ENCODE results near the gene OTUD1. TPM values are rescaled to one million over a fixed set of nuclear protein-coding genes. Genes with fewer than 3 reads are reported as not detected.

OTUD1 gene
- total and polyA plus RNA-seq, 2 experiments from 2014 or later = 2.1 to 8.1 TPM

DNA sequence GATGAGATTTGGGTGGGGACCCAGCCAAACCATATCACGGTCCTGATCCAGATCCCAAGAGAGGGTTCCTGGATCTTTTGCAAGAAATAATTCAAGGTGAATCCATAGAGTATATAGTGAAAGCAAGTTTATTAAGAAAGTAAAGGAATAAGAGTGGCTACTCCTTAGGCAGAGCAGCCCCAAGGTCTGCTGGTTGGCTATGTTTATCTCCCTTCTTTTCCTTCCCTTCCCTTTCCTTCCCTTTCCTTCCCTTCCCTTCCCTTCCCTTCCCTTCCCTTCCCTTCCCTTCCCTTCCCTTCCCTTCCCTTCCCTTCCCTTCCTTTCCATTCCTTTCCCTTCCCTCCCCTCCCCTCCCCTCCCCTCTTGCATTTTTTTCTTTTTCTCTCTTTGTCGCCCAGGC is 35.2 kb downstream of the OTUD1 start:
- no peaks in the 10 kb centered on the region for H3F3A ChIP-seq (ENCODE audit: insufficient read depth)
- H3K9me2 ChIP-seq (ENCODE audit: insufficient read depth) = no peaks in the 10 kb centered on the region
- H4K20me1 ChIP-seq (ENCODE audit: insufficient read depth) = no peaks in the 10 kb centered on the region
- H3K9me3 ChIP-seq (ENCODE audit: low read depth) = no peaks in the 10 kb centered on the region
- H3K79me2 ChIP-seq (ENCODE audit: insufficient read depth) = no peaks in the 10 kb centered on the region
- no peak overlapping the region for H2AFZ ChIP-seq
- H3K36me3 ChIP-seq (ENCODE audit: low read depth) = no peaks in the 10 kb centered on the region
- DNase-seq = no peak
- H3K9ac ChIP-seq = no peak overlapping the region
- no peak overlapping the region for H3K4me3 ChIP-seq
- no peaks in the 10 kb centered on the region for H3K4me1 ChIP-seq (ENCODE audit: insufficient read depth)
- TF ChIP-seq EZH2phosphoT487 (IDR thresholded peaks at IDR 0.05; ENCODE audit: insufficient read depth, low read depth) (no peak), EZH2 (IDR thresholded peaks at IDR 0.05; ENCODE audit: insufficient read depth, poor library complexity, severe bottlenecking) (no peak)
- in situ Hi-C loops (cut with MboI) = no loop called here
- no peak overlapping the region for H3K27ac ChIP-seq
- WGBS, 2 experiments (ENCODE audit: low coverage in 1 of 2, low lambda C conversion rate in 2 of 2, missing lambda C conversion rate in 2 of 2) = 73 to 88% methylated on average over 2 of the region's 2 CpGs
- H3K4me2 ChIP-seq (ENCODE audit: unreplicated experiment) = no peak overlapping the region
- peaks cover 14% of the 10 kb centered on the region for H3K27me3 ChIP-seq (replicated peaks; ENCODE audit: insufficient read depth)

DNA sequence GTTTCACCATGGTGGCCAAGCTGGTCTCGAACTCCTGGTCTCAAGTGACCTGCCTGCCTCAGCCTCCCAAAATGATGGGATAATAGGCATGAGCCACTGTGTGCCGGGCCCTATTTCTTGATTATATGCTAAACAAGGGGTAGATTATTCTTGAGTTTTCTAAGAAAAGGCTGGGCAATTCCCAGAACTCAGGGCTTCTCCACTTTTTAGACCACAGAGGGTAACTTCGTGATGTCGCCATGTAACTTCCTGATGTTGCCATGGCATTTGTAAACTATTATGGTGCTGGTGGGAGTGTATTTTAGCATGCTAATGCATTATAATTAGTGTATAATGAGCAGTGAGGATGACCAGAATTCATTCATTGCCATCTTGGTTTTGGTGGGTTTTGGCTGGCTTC is 35.8 kb downstream of the OTUD1 start:
- H3K27me3 ChIP-seq (replicated peaks; ENCODE audit: insufficient read depth) = peaks cover 13% of the 10 kb centered on the region
- H3K4me1 ChIP-seq (ENCODE audit: insufficient read depth) = no peaks in the 10 kb centered on the region
- no peaks in the 10 kb centered on the region for H3K9me3 ChIP-seq (ENCODE audit: low read depth)
- H2AFZ ChIP-seq = no peak overlapping the region
- no peaks in the 10 kb centered on the region for H3K79me2 ChIP-seq (ENCODE audit: insufficient read depth)
- 61 to 63% methylated on average over 4 of the region's 4 CpGs for WGBS, 2 experiments (ENCODE audit: low coverage in 1 of 2, low lambda C conversion rate in 2 of 2, missing lambda C conversion rate in 2 of 2)
- H4K20me1 ChIP-seq (ENCODE audit: insufficient read depth) = no peaks in the 10 kb centered on the region
- H3K9ac ChIP-seq = no peak overlapping the region
- no peak overlapping the region for H3K4me3 ChIP-seq
- H3K9me2 ChIP-seq (ENCODE audit: insufficient read depth) = no peaks in the 10 kb centered on the region
- H3K36me3 ChIP-seq (ENCODE audit: low read depth) = no peaks in the 10 kb centered on the region
- H3K4me2 ChIP-seq (ENCODE audit: unreplicated experiment) = no peak overlapping the region
- TF ChIP-seq EZH2 (IDR thresholded peaks at IDR 0.05; ENCODE audit: insufficient read depth, poor library complexity, severe bottlenecking) (no peak), EZH2phosphoT487 (IDR thresholded peaks at IDR 0.05; ENCODE audit: insufficient read depth, low read depth) (no peak)
- H3K27ac ChIP-seq = no peak overlapping the region
- no peak for DNase-seq
- in situ Hi-C loops (cut with MboI) = no loop called here
- H3F3A ChIP-seq (ENCODE audit: insufficient read depth) = no peaks in the 10 kb centered on the region

DNA sequence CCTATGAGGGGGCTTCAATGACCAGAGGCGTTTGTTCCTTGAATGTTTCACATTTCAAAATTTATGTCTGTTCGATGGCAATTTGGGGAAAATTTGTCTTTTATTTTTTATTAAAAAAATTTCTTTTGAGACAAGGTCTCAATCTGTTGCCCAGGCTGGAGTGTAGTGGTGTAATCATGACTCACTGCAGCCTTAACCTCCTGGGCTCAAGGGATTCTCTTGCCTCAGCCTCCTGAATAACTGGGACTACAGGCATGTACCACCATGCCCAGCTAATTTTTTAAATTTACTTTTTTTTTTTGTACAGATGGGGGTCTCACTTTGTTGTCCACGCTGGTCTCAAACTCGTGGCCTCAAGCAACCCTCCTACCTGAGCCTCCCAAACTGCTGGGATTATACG is 39.7 kb downstream of the OTUD1 start:
- no peak overlapping the region for H3K27ac ChIP-seq
- H4K20me1 ChIP-seq (ENCODE audit: insufficient read depth) = no peaks in the 10 kb centered on the region
- H3K9me2 ChIP-seq (ENCODE audit: insufficient read depth) = no peaks in the 10 kb centered on the region
- H3K4me2 ChIP-seq (ENCODE audit: unreplicated experiment) = no peak overlapping the region
- WGBS, 2 experiments (ENCODE audit: low coverage in 1 of 2, low lambda C conversion rate in 2 of 2, missing lambda C conversion rate in 2 of 2) = 49 to 56% methylated on average over 5 of the region's 5 CpGs
- H3K36me3 ChIP-seq (ENCODE audit: low read depth) = no peaks in the 10 kb centered on the region
- DNase-seq = peak; percentile 24
- no peaks in the 10 kb centered on the region for H3K4me1 ChIP-seq (ENCODE audit: insufficient read depth)
- no peak overlapping the region for H2AFZ ChIP-seq
- no peak overlapping the region for H3K9ac ChIP-seq
- in situ Hi-C loops (cut with MboI) = no loop called here
- no peaks in the 10 kb centered on the region for H3K79me2 ChIP-seq (ENCODE audit: insufficient read depth)
- H3K9me3 ChIP-seq (ENCODE audit: low read depth) = no peaks in the 10 kb centered on the region
- no peak overlapping the region for H3K4me3 ChIP-seq
- peaks cover 8% of the 10 kb centered on the region for H3K27me3 ChIP-seq (replicated peaks; ENCODE audit: insufficient read depth)
- no peak for TF ChIP-seq EZH2phosphoT487 (IDR thresholded peaks at IDR 0.05; ENCODE audit: insufficient read depth, low read depth)
- no peak for TF ChIP-seq EZH2 (IDR thresholded peaks at IDR 0.05; ENCODE audit: insufficient read depth, poor library complexity, severe bottlenecking)
- no peaks in the 10 kb centered on the region for H3F3A ChIP-seq (ENCODE audit: insufficient read depth)

DNA sequence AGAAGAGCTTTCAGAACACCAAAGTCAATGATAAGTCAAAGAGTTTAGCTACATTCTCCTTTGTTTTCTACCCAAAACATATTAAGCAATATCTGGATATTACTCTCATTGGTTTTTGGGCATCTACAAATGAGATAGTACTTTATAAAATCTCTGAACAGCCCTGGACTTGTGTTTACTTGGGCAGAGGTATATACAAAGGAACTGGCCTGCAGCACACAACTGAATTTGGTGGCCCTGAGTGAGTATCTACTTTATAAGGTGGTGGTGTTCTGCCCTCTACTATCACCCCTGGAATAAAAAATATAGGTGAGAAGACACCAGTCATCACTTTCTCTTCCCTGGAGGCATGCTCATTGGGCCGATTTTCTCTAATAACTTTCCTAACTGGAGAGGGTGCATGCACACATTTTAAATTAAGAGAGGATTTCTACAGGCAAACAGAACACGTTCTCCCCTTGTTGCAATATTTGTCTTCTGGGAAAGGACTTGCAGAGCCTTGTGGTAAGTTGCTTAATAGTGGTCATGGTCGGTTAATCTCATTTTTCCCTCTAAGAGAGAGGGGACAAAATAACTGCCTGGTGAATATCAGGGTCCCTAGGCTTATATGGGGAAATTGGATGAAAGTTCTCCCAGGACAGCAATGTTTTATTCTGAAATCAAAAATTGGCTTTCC is 41.1 kb downstream of the OTUD1 start:
- Histone ChIP-seq H3K9ac (no peak overlapping the region), H3K4me1 (ENCODE audit: insufficient read depth) (no peaks in the 10 kb centered on the region), H4K20me1 (ENCODE audit: insufficient read depth) (no peaks in the 10 kb centered on the region), H3K27me3 (replicated peaks; ENCODE audit: insufficient read depth) (peaks cover 8% of the 10 kb centered on the region), H3K4me2 (ENCODE audit: unreplicated experiment) (no peak overlapping the region), H3K9me2 (ENCODE audit: insufficient read depth) (no peaks in the 10 kb centered on the region), H3K9me3 (ENCODE audit: low read depth) (no peaks in the 10 kb centered on the region), H2AFZ (no peak overlapping the region), H3K4me3 (no peak overlapping the region), H3F3A (ENCODE audit: insufficient read depth) (no peaks in the 10 kb centered on the region), H3K36me3 (ENCODE audit: low read depth) (no peaks in the 10 kb centered on the region), H3K79me2 (ENCODE audit: insufficient read depth) (no peaks in the 10 kb centered on the region), H3K27ac (no peak overlapping the region)
- in situ Hi-C loops (cut with MboI) = no loop called here
- TF ChIP-seq EZH2 (IDR thresholded peaks at IDR 0.05; ENCODE audit: insufficient read depth, poor library complexity, severe bottlenecking) (no peak), EZH2phosphoT487 (IDR thresholded peaks at IDR 0.05; ENCODE audit: insufficient read depth, low read depth) (no peak)
- DNase-seq = no peak
- 17 to 29% methylated on average over 3 of the region's 3 CpGs for WGBS, 2 experiments (ENCODE audit: low coverage in 1 of 2, low lambda C conversion rate in 2 of 2, missing lambda C conversion rate in 2 of 2)

Measured in GM23248 (cell line).